GM04503 (cell line): Measurements from ENCODE around the gene DIPK2B.
A peak's percentile ranks its signal among the peaks of the same experiment; 100 is the strongest.

Experiments
- DNase-seq: peaks from one replicate; pipeline ENCODE4 v3.0.0-alpha.2; 2012; ENCODE audit warnings: low read depth

The DIPK2B gene

DNA sequence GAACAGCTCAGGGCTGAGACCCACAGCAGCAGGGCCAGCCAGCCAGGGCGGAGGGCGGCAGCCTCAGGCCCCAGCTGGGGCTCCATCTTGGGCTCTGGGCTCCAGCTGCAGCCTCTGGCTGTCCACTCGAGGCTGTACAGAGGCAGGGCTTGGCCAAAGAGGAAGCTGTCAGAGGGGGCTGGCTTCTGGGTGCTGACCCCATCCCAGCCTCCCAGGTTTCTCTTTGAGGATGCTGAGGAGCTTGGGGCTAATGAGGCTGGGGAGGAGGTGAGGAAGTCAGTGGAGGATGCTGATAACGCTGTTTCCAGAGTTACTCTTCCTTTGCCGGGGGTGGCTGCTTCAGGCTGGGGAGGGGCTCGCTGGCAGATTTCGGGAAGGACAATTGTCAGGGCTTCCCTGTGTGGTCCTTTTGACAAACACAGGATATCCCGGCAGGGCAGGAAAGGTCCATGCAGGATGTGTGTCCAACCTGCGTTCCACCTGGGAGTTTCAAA is at the start of gene DIPK2B:
Gene DIPK2B (minus strand): TSS at position 136 of the 494 bp plus-strand sequence. CDS start 50 bp downstream, at position 86.
- DNase-seq: no peak

DNA sequence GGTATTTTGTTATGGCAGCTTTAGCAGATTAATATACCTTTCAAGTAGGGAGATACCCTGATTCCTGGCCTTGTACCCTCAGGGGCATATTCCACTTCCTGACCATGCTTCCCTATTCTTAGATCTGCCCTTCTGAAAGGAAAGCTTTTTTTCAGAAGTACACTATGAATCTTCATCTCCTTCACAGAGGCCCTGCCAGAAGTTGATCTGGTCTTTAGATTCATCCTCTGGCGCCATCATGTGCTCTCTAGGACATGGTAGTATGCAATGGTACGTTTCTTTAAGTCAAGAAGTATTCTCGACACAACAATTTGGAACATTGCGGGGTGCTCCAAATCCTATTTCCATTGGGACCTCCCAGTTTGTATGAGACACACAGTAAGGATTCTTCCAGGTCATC is 39.6 kb upstream of the DIPK2B start:
- DNase-seq: no peak

- DNase-seq: no peak
These were observed 37.8 kb upstream of the DIPK2B start for GRCh38 chrX:45238489-45238888.

DNA sequence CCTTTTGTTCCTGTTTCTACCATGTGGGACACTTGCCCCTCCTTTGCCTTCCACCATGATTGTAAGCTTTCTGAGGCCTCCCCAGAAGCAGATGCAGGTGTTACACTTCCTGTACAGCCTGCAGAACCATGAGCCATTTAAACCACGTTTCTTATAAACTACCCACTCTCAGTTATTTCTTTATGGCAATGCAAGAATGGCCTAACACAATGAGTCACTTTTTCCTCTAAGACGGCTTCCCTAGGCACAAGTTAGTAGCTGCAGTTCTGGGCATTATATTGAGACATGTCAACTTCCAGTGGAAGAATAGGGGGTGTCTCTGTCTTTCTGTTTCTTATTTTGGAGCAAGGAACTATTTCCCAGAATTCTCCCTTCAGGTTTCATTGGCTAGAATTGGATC is 32.9 kb upstream of the DIPK2B start:
- DNase-seq: no peak

DNA sequence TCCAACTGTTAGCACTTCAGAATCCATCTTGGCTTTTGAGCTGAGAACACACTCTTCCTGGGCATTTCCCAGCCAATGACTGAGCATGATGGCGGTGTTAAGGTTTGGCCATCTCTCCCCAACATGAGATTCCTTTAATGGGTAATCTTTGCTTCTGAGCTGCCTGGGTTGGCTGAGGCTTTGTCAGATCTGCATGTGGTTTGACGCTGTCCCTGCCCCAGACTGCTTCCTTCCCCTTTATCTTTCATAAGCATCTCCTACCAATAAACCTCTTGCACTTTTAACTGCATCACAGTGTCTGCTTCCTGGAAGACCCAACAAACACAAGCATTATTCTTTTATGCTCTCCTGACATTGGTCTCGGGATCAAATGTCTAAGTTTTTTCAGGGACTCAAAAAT is 31.5 kb upstream of the DIPK2B start:
- no peak for DNase-seq

GRCh38 chrX:45230410-45230809 is 29.7 kb upstream of the DIPK2B start:
- DNase-seq: no peak

- no peak for DNase-seq
These were observed 28.7 kb upstream of the DIPK2B start for GRCh38 chrX:45229348-45229747.

GRCh38 chrX:45228126-45228525 is 27.4 kb upstream of the DIPK2B start:
- no peak for DNase-seq

GRCh38 chrX:45208121-45208856 is 7.6 kb upstream of the DIPK2B start:
- DNase-seq: no peak

DNA sequence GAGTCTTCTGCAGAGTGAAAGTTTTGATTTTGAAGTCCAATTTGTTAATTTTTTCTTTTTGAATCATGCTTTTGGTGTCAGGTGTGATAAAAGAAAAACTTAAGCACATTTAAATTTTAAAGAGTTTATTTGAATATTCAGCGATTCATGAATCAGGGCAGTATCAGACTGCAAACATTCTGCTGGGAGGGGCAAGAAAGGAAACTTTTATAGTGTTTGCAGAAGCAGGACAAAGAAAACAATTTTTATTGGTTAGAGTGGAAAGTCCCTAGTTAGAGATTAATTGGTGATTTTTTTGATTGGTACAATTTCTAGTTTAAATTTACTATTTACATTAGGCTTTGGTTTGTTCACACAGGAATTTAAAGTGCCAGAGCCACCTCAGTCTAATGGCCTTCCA is 1.5 kb upstream of the DIPK2B start:
- no peak for DNase-seq

DNA sequence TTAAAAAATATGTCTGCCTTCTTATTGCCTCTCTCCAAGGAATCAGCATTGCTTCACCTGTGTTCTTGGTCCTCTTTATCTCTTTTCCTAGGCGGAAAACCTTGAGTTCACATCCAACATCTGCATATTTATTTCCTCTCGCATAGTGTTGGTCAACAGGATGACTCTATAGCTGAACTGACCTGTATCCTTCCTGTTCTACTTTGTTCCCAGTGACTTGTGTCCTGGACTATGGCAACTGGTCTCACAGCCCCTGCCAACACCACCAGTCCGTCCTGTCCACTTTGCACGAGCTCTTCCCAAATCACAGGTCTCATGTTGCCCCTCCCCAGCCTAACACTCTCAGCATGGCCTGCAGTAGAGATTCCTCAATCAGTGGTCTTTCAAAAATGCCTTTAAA is 2.0 kb downstream of the DIPK2B start:
- no peak for DNase-seq

GRCh38 chrX:45198301-45198700 is 2.4 kb downstream of the DIPK2B start:
- no peak for DNase-seq

DNA sequence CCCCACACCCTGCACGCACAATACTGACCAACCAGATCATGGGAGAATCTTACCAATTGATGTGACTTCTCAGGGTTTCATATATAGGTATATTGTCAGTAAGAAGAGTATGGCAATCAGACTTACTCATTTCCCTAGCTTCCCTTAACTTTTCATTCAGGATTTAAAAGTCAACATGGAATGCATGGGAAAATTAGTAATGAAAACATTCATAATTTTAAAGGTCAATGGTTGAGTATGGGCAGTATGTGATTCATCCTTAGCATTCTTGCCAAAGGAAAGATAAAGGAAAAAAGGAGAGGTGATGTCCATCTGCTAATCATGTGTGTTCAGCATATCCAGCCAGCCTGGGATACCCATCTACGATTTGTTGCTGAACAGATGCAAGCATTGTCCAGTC is 4.0 kb downstream of the DIPK2B start:
- peak; percentile 39 for DNase-seq

GRCh38 chrX:45191820-45192409 is 8.8 kb downstream of the DIPK2B start:
- DNase-seq: no peak

- DNase-seq: no peak
These were observed 9.3 kb downstream of the DIPK2B start for GRCh38 chrX:45191383-45191782.

DNA sequence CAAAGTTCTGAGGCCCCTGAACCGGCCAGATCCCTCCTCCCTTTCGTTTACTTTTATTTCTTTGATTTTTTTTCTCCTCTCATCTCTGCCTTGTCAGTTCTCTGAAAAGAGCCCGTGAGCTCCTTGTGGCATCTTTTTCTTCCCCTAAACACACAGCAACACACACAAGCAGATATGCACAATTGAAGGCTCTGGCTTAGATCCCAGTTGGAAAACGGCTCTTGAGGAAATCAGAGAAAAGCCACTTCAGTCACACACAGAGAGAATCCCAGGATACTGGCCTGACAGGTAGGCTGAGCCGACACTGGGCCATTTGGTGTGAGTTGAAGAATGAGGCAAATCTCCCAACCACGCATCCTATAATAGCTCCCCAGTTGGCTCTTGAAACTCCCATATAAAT is 12.9 kb downstream of the DIPK2B start:
- no peak for DNase-seq

DNA sequence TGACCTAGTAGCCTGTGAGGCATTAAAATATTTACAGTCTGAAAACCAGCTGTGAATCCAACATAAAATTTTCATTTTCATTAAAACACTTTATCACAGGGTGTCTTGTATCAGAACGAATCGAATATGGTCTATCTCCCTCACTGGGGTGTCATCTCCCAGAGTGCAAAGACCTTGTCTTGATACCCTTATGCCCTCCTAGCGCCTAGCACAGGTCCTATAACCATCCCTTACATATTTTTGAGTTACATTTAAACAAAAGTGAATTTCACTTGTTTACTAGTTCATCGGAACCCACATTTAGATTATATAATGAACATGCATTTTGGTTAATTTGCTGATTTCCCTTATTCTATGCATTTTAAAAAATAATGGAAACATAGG is 14.0 kb downstream of the DIPK2B start:
- no peak for DNase-seq

- DNase-seq: no peak
These were observed 16.5 kb downstream of the DIPK2B start for GRCh38 chrX:45184211-45184610.

- no peak for DNase-seq
These were observed 27.8 kb downstream of the DIPK2B start for GRCh38 chrX:45172890-45173289.

DNA sequence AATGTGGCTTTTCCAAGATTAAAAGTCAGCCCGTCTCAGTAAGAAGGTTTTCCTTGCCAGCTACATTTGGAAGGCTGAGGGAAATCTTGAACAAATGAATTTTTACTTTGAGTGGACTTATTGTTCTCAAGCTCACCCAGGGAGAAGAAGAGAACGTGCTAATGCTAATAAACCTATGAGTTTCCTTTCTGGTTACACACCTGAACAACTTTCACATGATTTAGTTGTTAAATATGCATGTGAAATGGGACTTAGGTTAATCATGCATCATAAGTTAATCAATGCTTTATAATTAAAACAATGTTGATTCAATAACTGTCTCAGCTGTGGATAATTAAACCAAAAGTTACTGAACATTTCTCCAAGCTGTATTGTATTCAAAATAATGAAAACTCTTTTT is 33.9 kb downstream of the DIPK2B start:
- no peak for DNase-seq

DNA sequence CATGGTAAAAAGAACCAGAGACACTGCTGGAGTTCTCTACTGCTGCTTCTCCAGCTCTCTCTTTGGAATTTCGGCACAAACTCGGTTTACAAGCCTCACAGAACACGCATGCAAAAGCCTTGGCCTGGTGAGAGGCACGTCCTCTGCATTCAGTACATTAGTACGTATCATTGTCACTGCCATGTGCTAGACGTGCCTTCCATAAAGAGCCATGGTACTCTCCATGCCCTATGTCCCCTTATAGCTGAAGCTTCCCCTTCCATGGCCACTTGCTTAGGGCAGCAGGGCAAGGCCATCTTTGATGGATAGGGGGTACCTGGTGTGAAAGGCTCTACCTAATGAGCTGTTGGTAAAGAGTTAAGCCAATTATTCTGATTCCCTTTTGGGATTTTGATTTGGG is 35.0 kb downstream of the DIPK2B start:
- no peak for DNase-seq

DNA sequence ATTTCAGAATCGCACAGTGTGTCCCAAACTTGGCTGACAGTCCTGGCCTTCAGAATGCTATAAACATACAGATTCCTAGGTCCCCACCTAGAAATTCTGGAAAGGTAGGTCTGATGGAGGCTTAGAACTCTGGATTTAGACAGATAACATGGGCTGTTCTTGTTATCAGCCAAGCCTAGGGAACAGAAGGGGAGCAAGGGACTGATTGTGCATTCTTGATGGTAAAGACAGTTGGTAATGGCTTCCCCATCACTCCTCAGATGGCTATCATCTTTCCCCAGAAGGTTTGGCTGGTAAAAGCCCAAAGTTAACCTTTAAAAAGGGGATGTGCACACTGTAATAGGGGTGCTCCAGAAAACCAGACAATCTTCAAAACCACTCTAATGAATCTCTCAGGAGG is 35.7 kb downstream of the DIPK2B start:
- no peak for DNase-seq

DNA sequence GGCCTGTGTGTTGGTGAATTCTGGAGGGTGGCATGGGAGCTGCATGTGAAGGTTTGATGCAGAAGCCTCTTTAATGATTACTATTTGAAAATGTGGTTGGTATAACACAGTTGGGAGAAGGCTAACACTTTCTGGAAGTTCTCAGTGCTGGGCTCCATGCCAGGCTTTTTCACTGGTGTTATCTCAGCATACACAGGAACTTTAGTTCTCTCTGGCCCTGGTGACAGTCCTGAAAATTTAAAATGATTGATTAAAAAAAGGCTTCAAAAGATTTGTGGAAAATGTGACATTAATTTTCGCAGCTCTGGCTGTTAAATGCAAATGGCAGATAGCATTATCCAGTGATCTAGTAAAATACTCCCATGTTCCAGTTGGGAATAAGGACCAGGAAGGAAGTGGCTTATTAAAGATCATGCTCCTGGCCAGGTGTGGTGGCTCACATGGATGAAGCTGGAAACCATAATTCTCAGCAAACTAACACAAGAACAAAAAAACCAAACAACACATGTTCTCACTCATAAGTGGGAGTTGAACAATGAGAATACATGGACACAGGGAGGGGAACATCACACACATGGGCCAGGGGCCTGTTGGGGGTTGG is 36.6 kb downstream of the DIPK2B start:
- DNase-seq: no peak

GRCh38 chrX:45157647-45158046 is 43.0 kb downstream of the DIPK2B start:
- no peak for DNase-seq
